Parathyroid adenoma (tissue), 2 donors: Measurements from ENCODE around the gene INSC.

ENCODE experiments used
- H2AFZ ChIP-seq: fragments of 300-600 bp; sonication (generic); one replicate; pipeline ENCODE4 v1.7.0; 2017; ENCODE audit warnings: antibody characterized with exemption, mild to moderate bottlenecking
- H3K27ac ChIP-seq: fragments of 300-600 bp; sonication (generic); one replicate; pipeline ENCODE4 v1.7.0; 2017
- H3K27me3 ChIP-seq: fragments of 300-600 bp; sonication (generic); one replicate; pipeline ENCODE4 v1.7.0; 2017; ENCODE audit warnings: low read length; ENCODE audit not compliant: control insufficient read depth, insufficient read depth
- H3K36me3 ChIP-seq: fragments of 300-600 bp; sonication (generic); one replicate; pipeline ENCODE4 v1.7.0; 2017; ENCODE audit warnings: low read length; ENCODE audit not compliant: control insufficient read depth, insufficient read depth
- H3K4me1 ChIP-seq: fragments of 300-600 bp; sonication (generic); one replicate; pipeline ENCODE4 v1.7.0; 2017; ENCODE audit warnings: control low read depth
- H3K4me2 ChIP-seq: fragments of 300-600 bp; sonication (generic); one replicate; pipeline ENCODE4 v1.7.0; 2017; ENCODE audit warnings: low read length
- H3K4me3 ChIP-seq: fragments of 300-600 bp; sonication (generic); one replicate; pipeline ENCODE4 v1.7.0; 2017; ENCODE audit warnings: low read depth, low read length
- H3K79me2 ChIP-seq: fragments of 300-600 bp; sonication (generic); one replicate; pipeline ENCODE4 v1.7.0; 2017; ENCODE audit warnings: control low read depth
- H3K9ac ChIP-seq: fragments of 300-600 bp; sonication (generic); one replicate; pipeline ENCODE4 v1.7.0; 2017; ENCODE audit warnings: mild to moderate bottlenecking
- H3K9me3 ChIP-seq: fragments of 300-600 bp; sonication (generic); one replicate; pipeline ENCODE4 v1.7.0; 2017; ENCODE audit warnings: low read length; ENCODE audit not compliant: control insufficient read depth
- TF ChIP-seq, protein P1 (sequence below): fragments of 300-600 bp; sonication (generic); IDR thresholded peaks from one replicate; pipeline ENCODE4 v1.7.0; 2017; ENCODE audit warnings: antibody characterized with exemption, mild to moderate bottlenecking
- donor health status: primary hyperparathyroidism.

Gene INSC

GRCh38 chr11:15229069-15229468, 114.3 kb downstream of the INSC start:
- Histone ChIP-seq H3K9ac (no peak overlapping the region), H3K4me2 (no peak overlapping the region), H3K27me3 (no peaks in the 10 kb centered on the region), H3K4me3 (no peak overlapping the region), H3K4me1 (peaks cover 56% of the 10 kb centered on the region), H3K27ac (peak overlapping the region; percentile 20), H3K9me3 (no peaks in the 10 kb centered on the region), H3K36me3 (no peaks in the 10 kb centered on the region), H3K79me2 (no peaks in the 10 kb centered on the region), H2AFZ (no peak overlapping the region)
- TF ChIP-seq, protein P1, sequence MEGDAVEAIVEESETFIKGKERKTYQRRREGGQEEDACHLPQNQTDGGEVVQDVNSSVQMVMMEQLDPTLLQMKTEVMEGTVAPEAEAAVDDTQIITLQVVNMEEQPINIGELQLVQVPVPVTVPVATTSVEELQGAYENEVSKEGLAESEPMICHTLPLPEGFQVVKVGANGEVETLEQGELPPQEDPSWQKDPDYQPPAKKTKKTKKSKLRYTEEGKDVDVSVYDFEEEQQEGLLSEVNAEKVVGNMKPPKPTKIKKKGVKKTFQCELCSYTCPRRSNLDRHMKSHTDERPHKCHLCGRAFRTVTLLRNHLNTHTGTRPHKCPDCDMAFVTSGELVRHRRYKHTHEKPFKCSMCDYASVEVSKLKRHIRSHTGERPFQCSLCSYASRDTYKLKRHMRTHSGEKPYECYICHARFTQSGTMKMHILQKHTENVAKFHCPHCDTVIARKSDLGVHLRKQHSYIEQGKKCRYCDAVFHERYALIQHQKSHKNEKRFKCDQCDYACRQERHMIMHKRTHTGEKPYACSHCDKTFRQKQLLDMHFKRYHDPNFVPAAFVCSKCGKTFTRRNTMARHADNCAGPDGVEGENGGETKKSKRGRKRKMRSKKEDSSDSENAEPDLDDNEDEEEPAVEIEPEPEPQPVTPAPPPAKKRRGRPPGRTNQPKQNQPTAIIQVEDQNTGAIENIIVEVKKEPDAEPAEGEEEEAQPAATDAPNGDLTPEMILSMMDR, result no peak

GRCh38 chr11:15232496-15232895, 117.8 kb downstream of the INSC start:
- Histone ChIP-seq H3K27me3 (no peaks in the 10 kb centered on the region), H3K9ac (no peak overlapping the region), H3K36me3 (no peaks in the 10 kb centered on the region), H3K27ac (peak overlapping the region; percentile 100), H3K4me3 (no peak overlapping the region), H3K4me1 (peaks cover 32% of the 10 kb centered on the region), H3K4me2 (no peak overlapping the region), H3K9me3 (no peaks in the 10 kb centered on the region), H3K79me2 (peaks cover 12% of the 10 kb centered on the region), H2AFZ (peak overlapping the region; percentile 7)
- TF ChIP-seq, protein P1, result no peak

GRCh38 chr11:15233371-15234165, 118.8 kb downstream of the INSC start:
- TF ChIP-seq, protein P1, result no peak
- no peak overlapping the region for H3K9ac ChIP-seq
- H3K4me2 ChIP-seq, result peak overlapping the region; percentile 3
- H2AFZ ChIP-seq, result no peak overlapping the region
- no peaks in the 10 kb centered on the region for H3K9me3 ChIP-seq
- no peak overlapping the region for H3K4me3 ChIP-seq
- no peaks in the 10 kb centered on the region for H3K27me3 ChIP-seq
- H3K36me3 ChIP-seq, result no peaks in the 10 kb centered on the region
- peaks cover 34% of the 10 kb centered on the region for H3K4me1 ChIP-seq
- H3K79me2 ChIP-seq, result peaks cover 12% of the 10 kb centered on the region
- peak overlapping the region; percentile 100 for H3K27ac ChIP-seq

GRCh38 chr11:15234796-15235195, 120.1 kb downstream of the INSC start:
- Histone ChIP-seq H3K9ac (peak overlapping the region; percentile 76), H3K4me2 (peak overlapping the region; percentile 64), H3K9me3 (no peaks in the 10 kb centered on the region), H3K27me3 (no peaks in the 10 kb centered on the region), H3K79me2 (peaks cover 12% of the 10 kb centered on the region), H3K27ac (peak overlapping the region; percentile 100), H2AFZ (no peak overlapping the region), H3K36me3 (no peaks in the 10 kb centered on the region), H3K4me3 (peak overlapping the region; percentile 14), H3K4me1 (peaks cover 34% of the 10 kb centered on the region)
- TF ChIP-seq, protein P1, result no peak

GRCh38 chr11:15236559-15236958, 121.8 kb downstream of the INSC start:
- no peaks in the 10 kb centered on the region for H3K9me3 ChIP-seq

More at GRCh38 chr11:15236559-15236958, 121.8 kb downstream of the INSC start:
- Histone ChIP-seq H3K36me3 (no peaks in the 10 kb centered on the region), H3K27me3 (no peaks in the 10 kb centered on the region), H3K4me2 (peak overlapping the region; percentile 59), H3K9ac (no peak overlapping the region), H3K4me1 (peaks cover 41% of the 10 kb centered on the region), H3K4me3 (peak overlapping the region; percentile 52), H3K27ac (peak overlapping the region; percentile 100), H3K79me2 (peaks cover 12% of the 10 kb centered on the region), H2AFZ (no peak overlapping the region)
- TF ChIP-seq, protein P1, result no peak
